ENCODE measurements around the gene MYO18A. TPM values are rescaled to one million over a fixed set of nuclear protein-coding genes. Genes with fewer than 3 reads are reported as not detected.

MYO18A gene
- total and polyA plus RNA-seq, 7 experiments from 2014 or later: 10.2 to 144 (median 95.3) TPM

DNA sequence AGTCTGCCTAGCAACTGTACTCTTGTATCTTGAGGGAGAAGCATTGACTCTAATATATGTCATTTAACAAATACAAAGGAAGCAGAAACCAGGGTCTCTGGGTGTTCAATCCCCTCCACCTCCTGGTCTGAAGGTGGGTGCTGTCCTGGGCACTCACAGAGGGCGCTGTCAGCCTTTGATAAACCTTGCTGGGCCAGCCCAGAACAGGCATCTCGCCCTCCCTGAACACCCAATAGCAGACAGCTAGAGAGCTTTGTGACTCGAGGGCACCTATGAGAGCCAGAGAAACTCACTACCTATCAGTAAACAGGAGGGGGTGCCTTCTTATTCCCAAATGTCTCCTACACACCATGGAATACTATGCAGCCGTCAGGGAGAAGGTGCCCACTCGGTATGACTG, 143.6 kb downstream of the MYO18A start:
- Mint-ChIP-seq H3K4me1 (peaks cover 0 to 1% (median 0%) of the 10 kb centered on the region in 7 donors), H3K4me3 (no peak overlapping the region), H3K36me3 (peaks cover 0 to 9% (median 4%) of the 10 kb centered on the region in 5 donors), H3K9me3 (peaks cover 3 to 21% (median 12%) of the 10 kb centered on the region in 11 donors), H3K27ac (no peak overlapping the region), H3K27me3 (peaks cover 31 to 52% (median 33%) of the 10 kb centered on the region in 5 donors)
- DNase-seq: no peak
- peaks cover under 1 to 5% of the 10 kb centered on the region in 2 donors for H3K27me3 ChIP-seq (ENCODE audit: control insufficient read depth in 2 of 2, insufficient read depth in 2 of 2, low read length in 2 of 2)
- H3K4me3 ChIP-seq (ENCODE audit: low read length): no peak overlapping the region
- no peak overlapping the region for H3K27ac ChIP-seq (ENCODE audit: low read depth, low read length)
- H3K4me1 ChIP-seq (ENCODE audit: control insufficient read depth in 2 of 2, insufficient read depth in 2 of 2, low read length in 2 of 2): no peaks in the 10 kb centered on the region
- ChIA-PET CTCF (no interaction called here), POLR2A (no interaction called here)
- no peaks in the 10 kb centered on the region for H3K36me3 ChIP-seq (ENCODE audit: control insufficient read depth in 2 of 3, insufficient read depth in 3 of 3, low read length in 3 of 3)
- no peak for ATAC-seq
- intact Hi-C loops (cut with micrococcal nuclease): no loop called here
- H3K9me3 ChIP-seq (ENCODE audit: control insufficient read depth in 2 of 3, low read length in 3 of 3): no peaks in the 10 kb centered on the region

DNA sequence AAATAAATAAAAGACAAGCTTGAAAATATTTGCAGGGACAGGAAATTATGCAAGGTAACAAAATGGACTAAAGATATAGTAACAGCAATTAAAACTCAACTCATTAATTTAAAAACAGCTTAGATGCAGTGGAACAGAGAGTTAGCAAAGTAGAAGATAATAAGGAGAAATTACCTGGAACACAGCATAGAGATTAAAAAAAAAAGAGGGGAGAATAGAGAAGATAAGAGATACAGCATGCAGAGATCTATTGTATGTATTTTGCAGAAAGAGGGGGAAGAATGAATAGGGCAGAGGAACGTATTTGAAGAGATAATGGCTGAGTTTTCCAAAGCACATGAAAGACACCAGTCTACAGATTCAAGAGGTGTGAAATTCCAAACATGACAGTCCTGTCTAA, 145.7 kb downstream of the MYO18A start:
- peaks cover 3 to 21% (median 12%) of the 10 kb centered on the region in 11 donors for H3K9me3 Mint-ChIP-seq
- no peaks in the 10 kb centered on the region for H3K36me3 ChIP-seq (ENCODE audit: control insufficient read depth in 2 of 3, insufficient read depth in 3 of 3, low read length in 3 of 3)
- DNase-seq (no peak), ATAC-seq (no peak)
- no peaks in the 10 kb centered on the region for H3K9me3 ChIP-seq (ENCODE audit: control insufficient read depth in 2 of 3, low read length in 3 of 3)
- intact Hi-C loops (cut with micrococcal nuclease): no loop called here
- POLR2A ChIA-PET: no interaction called here
- peaks cover 3 to 5% of the 10 kb centered on the region in 2 donors for H3K27me3 ChIP-seq (ENCODE audit: control insufficient read depth in 2 of 2, insufficient read depth in 2 of 2, low read length in 2 of 2)
- no peak overlapping the region for H3K4me3 ChIP-seq (ENCODE audit: low read length)
- peaks cover 0 to 9% (median 4%) of the 10 kb centered on the region in 5 donors for H3K36me3 Mint-ChIP-seq
- no peaks in the 10 kb centered on the region for H3K4me1 ChIP-seq (ENCODE audit: control insufficient read depth in 2 of 2, insufficient read depth in 2 of 2, low read length in 2 of 2)
- no peak overlapping the region for H3K27ac Mint-ChIP-seq
- H3K27ac ChIP-seq (ENCODE audit: low read depth, low read length): no peak overlapping the region
- H3K4me3 Mint-ChIP-seq: no peak overlapping the region
- peaks cover 0 to 2% (median 0%) of the 10 kb centered on the region in 7 donors for H3K4me1 Mint-ChIP-seq
- CTCF ChIA-PET: interaction anchor here (0.8 kb wide), 1 partner anchor 10 kb away, joined by 4 read pairs; no protein-coding TSS in a partner anchor
- peaks cover 38 to 59% (median 45%) of the 10 kb centered on the region in 5 donors for H3K27me3 Mint-ChIP-seq

- Histone ChIP-seq H3K36me3 (ENCODE audit: control insufficient read depth in 2 of 3, insufficient read depth in 3 of 3, low read length in 3 of 3) (no peaks in the 10 kb centered on the region), H3K4me1 (ENCODE audit: control insufficient read depth in 2 of 2, insufficient read depth in 2 of 2, low read length in 2 of 2) (no peaks in the 10 kb centered on the region), H3K9me3 (ENCODE audit: control insufficient read depth in 2 of 3, low read length in 3 of 3) (no peaks in the 10 kb centered on the region), H3K27me3 (ENCODE audit: control insufficient read depth in 2 of 2, insufficient read depth in 2 of 2, low read length in 2 of 2) (peaks cover 3 to 5% of the 10 kb centered on the region in 2 donors), H3K4me3 (ENCODE audit: low read length) (no peak overlapping the region), H3K27ac (ENCODE audit: low read depth, low read length) (no peak overlapping the region)
- Mint-ChIP-seq H3K27ac (no peak overlapping the region), H3K9me3 (peaks cover 3 to 21% (median 12%) of the 10 kb centered on the region in 11 donors), H3K36me3 (peaks cover 0 to 9% (median 4%) of the 10 kb centered on the region in 5 donors), H3K27me3 (peaks cover 43 to 63% (median 51%) of the 10 kb centered on the region in 5 donors), H3K4me1 (peaks cover 0 to 2% (median 0%) of the 10 kb centered on the region in 7 donors), H3K4me3 (no peak overlapping the region)
- intact Hi-C loops (cut with micrococcal nuclease): no loop called here
- ChIA-PET CTCF (no interaction called here), POLR2A (interaction anchor here (1.1 kb wide), 1 partner anchor 12 kb away, joined by 3 read pairs; no protein-coding TSS in a partner anchor)
- DNase-seq: no peak
- ATAC-seq: no peak
These were observed 147.4 kb downstream of the MYO18A start for GRCh38 chr17:29032857-29033197.

DNA sequence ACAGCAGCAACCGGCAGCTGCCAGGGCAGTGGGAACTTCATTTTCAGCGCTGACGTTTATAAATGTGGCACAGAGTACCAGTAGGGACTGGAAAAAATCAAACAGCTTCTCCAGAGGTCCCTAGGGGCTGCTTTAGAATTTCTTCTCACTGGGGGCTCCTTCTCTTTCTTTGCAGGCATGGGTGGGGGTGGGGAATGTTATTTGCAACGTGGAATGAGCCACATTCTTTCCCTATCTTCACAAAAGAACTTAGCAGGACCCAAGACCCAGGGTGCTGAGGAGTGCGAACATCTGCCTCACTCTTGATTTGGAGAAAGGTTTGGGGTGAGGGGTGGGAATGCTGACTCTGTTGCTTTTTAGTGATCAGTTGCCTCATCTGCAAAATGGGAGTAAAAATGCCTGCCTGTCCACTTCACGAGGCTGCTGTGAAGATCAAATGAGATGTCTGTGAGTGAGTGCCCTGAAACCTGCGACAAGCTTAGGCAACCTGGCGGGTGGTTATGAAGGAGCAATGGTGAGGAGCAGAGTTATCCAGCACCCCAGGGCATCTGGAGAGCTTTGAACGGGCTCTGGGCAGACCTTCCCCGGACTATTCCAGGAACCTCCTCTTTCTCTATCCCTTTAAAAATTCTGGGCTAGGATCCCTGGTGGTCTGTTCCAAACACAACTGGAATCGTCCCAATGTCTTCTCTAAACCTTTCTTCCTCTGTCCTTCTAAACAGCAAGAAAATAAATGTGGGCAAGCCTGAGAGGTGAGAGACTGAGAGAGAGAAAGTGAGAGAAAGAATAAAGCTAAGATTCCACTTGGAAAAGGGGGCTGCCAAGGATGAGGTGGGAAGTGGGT, 148.0 kb downstream of the MYO18A start:
- no peaks in the 10 kb centered on the region for H3K36me3 ChIP-seq (ENCODE audit: control insufficient read depth in 2 of 3, insufficient read depth in 3 of 3, low read length in 3 of 3)
- H3K9me3 ChIP-seq (ENCODE audit: control insufficient read depth in 2 of 3, low read length in 3 of 3): no peaks in the 10 kb centered on the region
- no peak for DNase-seq
- CTCF ChIA-PET: no interaction called here
- H3K4me3 ChIP-seq (ENCODE audit: low read length): no peak overlapping the region
- POLR2A ChIA-PET: interaction anchor here (1.1 kb wide), 1 partner anchor 12 kb away, joined by 3 read pairs; no protein-coding TSS in a partner anchor
- H3K4me3 Mint-ChIP-seq: no peak overlapping the region
- ATAC-seq: no peak
- H3K27me3 ChIP-seq (ENCODE audit: control insufficient read depth in 2 of 2, insufficient read depth in 2 of 2, low read length in 2 of 2): peaks cover 3 to 5% of the 10 kb centered on the region in 2 donors
- H3K4me1 Mint-ChIP-seq: peaks cover 0 to 2% (median 0%) of the 10 kb centered on the region in 7 donors
- H3K4me1 ChIP-seq (ENCODE audit: control insufficient read depth in 2 of 2, insufficient read depth in 2 of 2, low read length in 2 of 2): no peaks in the 10 kb centered on the region
- H3K27ac ChIP-seq (ENCODE audit: low read depth, low read length): no peak overlapping the region
- H3K27me3 Mint-ChIP-seq: peaks cover 49 to 66% (median 51%) of the 10 kb centered on the region in 5 donors
- no peak overlapping the region for H3K27ac Mint-ChIP-seq
- peaks cover 0 to 9% (median 4%) of the 10 kb centered on the region in 5 donors for H3K36me3 Mint-ChIP-seq
- intact Hi-C loops (cut with micrococcal nuclease): no loop called here
- H3K9me3 Mint-ChIP-seq: peaks cover 3 to 21% (median 12%) of the 10 kb centered on the region in 11 donors

DNA sequence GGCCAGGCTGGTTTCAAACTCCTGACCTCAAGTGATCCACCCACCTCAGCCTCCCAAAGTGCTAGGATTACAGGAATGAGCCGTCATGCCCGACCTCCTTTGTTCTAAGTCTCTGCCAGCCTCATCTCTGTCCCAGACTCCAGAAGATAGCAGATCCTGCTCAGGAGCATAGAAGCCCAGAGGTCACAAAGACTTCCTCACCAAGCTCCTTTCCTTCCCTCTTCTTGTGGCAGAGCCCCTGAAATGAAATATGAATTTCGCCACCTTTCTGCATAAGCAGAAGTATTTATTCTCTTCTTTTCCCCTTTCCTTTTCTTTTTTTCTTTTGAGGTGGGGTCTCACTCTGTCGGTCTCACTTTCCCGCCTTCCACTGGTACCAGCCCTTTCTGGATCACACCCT, 148.7 kb downstream of the MYO18A start:
- no peak for ATAC-seq
- no peak for DNase-seq
- intact Hi-C loops (cut with micrococcal nuclease): no loop called here
- Histone ChIP-seq H3K36me3 (ENCODE audit: control insufficient read depth in 2 of 3, insufficient read depth in 3 of 3, low read length in 3 of 3) (no peaks in the 10 kb centered on the region), H3K4me3 (ENCODE audit: low read length) (no peak overlapping the region), H3K27ac (ENCODE audit: low read depth, low read length) (no peak overlapping the region), H3K27me3 (ENCODE audit: control insufficient read depth in 2 of 2, insufficient read depth in 2 of 2, low read length in 2 of 2) (peaks cover 3 to 5% of the 10 kb centered on the region in 2 donors), H3K9me3 (ENCODE audit: control insufficient read depth in 2 of 3, low read length in 3 of 3) (no peaks in the 10 kb centered on the region), H3K4me1 (ENCODE audit: control insufficient read depth in 2 of 2, insufficient read depth in 2 of 2, low read length in 2 of 2) (no peaks in the 10 kb centered on the region)
- Mint-ChIP-seq H3K4me1 (peaks cover 0 to 2% (median 0%) of the 10 kb centered on the region in 7 donors), H3K27me3 (peaks cover 51 to 67% (median 59%) of the 10 kb centered on the region in 5 donors), H3K9me3 (peaks cover 3 to 21% (median 12%) of the 10 kb centered on the region in 11 donors), H3K4me3 (no peak overlapping the region), H3K36me3 (peaks cover 0 to 9% (median 4%) of the 10 kb centered on the region in 5 donors), H3K27ac (no peak overlapping the region)
- CTCF ChIA-PET: no interaction called here
- POLR2A ChIA-PET: no interaction called here

GRCh38 chr17:29024316-29024952, 155.8 kb downstream of the MYO18A start:
- Histone ChIP-seq H3K27ac (ENCODE audit: low read depth, low read length) (no peak overlapping the region), H3K9me3 (ENCODE audit: control insufficient read depth in 2 of 3, low read length in 3 of 3) (no peaks in the 10 kb centered on the region), H3K4me1 (ENCODE audit: control insufficient read depth in 2 of 2, insufficient read depth in 2 of 2, low read length in 2 of 2) (peaks cover 2 to 6% of the 10 kb centered on the region in 2 donors), H3K27me3 (ENCODE audit: control insufficient read depth in 2 of 2, insufficient read depth in 2 of 2, low read length in 2 of 2) (peaks cover 4 to 10% of the 10 kb centered on the region in 2 donors), H3K4me3 (ENCODE audit: low read length) (no peak overlapping the region), H3K36me3 (ENCODE audit: control insufficient read depth in 2 of 3, insufficient read depth in 3 of 3, low read length in 3 of 3) (no peaks in the 10 kb centered on the region)
- no peak for ATAC-seq
- CTCF ChIA-PET: interaction anchor here (1.4 kb wide), 1 partner anchor 10 kb away, joined by 4 read pairs; no protein-coding TSS in a partner anchor
- Mint-ChIP-seq H3K4me1 (peaks cover 0 to 10% (median 2%) of the 10 kb centered on the region in 7 donors), H3K9me3 (no peaks in the 10 kb centered on the region), H3K4me3 (no peak overlapping the region), H3K27ac (no peak overlapping the region), H3K27me3 (peaks cover 28 to 60% (median 46%) of the 10 kb centered on the region in 5 donors), H3K36me3 (no peaks in the 10 kb centered on the region)
- intact Hi-C loops (cut with micrococcal nuclease): no loop called here
- no peak for DNase-seq
- POLR2A ChIA-PET: no interaction called here
